ENCODE measurements around the gene NACC2.
A peak's percentile ranks its signal among the peaks of the same experiment; 100 is the strongest.

Gene NACC2

GRCh38 chr9:136127313-136127712 lies 32.2 kb upstream of the NACC2 start:
- DNase-seq = no peak

- DNase-seq = no peak
Measured at GRCh38 chr9:136124976-136125692, 30.0 kb upstream of the NACC2 start.

GRCh38 chr9:136122425-136123383 lies 27.6 kb upstream of the NACC2 start:
- DNase-seq = no peak

DNA sequence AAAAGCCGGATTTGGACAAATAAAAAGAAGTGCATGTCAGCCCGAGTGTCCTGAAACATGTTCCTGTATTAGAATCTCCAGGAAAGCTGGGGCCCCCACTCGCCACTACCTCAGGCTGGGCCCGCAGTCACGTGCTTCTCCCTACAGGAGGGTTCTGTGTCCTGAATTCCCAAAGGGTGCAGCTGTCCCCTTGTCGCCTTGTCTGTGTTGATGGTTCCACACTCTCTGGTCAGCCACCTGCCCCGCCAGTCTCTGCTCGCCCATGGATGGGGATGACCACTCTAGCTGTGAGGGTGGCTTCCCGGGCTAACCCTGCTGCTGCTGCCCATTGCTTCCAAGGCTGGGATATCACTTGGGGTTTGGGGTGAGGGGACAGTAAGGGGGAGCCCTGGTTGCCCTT lies 26.7 kb upstream of the NACC2 start:
- DNase-seq = no peak

DNA sequence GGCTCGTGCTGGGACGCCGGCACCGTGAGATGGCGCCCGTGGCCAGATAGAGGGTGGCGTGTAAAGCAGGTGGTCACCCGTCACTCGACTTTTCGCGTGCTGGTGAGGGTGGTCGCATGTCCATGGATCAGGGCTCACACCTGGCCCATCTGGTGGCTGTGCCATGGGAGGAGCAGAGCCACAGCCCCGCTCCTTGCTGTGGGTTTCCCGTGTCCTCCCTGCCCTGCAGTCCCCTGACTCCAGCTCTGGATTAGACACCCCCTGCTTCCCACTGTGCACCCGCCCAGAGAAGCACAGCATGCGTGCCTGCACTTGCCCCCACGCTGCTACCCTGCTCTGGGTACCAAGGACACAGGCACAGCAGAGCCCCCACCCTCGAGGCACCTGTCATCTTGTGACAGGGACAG lies 25.4 kb upstream of the NACC2 start:
- DNase-seq = no peak

- DNase-seq = no peak
Measured at GRCh38 chr9:136119883-136120393, 24.8 kb upstream of the NACC2 start.

GRCh38 chr9:136119061-136119882 lies 24.2 kb upstream of the NACC2 start:
- DNase-seq = no peak

DNA sequence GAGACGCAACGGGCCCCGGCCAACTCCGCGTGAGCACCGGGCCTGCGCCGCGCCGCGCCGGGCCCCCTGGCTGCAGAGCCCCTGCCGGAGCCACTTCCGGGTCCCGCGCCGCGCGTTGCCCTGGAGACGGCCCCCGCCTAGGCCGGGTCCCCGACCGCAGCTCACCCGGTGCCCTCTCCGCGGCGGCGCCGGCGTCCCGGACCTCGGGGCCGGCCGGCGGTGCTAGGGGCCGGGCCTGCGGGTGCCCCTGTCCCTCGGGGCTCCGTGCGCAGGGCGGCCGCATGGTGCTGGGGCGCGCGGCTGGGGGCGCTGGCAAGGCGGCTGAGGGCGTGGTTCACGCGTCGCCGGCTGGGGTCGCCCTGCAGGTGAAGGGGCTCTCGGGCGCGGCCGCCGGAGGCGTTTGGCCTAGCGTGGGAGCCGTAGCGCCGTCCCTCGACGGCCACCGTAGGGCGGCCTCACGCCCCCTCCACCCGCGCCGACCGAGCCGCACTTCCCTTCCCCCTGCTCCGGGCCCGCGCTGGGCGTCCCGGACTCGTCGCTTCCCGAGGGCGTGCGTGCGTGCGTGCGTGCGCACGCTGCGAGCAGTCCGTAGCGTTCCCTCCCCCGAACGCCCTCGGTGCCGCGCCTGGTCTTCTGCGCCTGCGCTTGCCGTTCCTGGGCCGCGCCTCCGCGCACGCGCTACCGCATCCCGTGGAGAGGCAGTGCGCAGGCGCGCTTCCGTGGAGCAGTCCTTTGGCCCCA lies 23.4 kb upstream of the NACC2 start, which contains the start of gene TMEM250:
Gene TMEM250, minus strand, starts transcription at position 556 of the 741 bp plus-strand sequence. CDS start 1,975 bp downstream, outside the sequence.
- peak; percentile 90 for DNase-seq

- DNase-seq = no peak
Measured at GRCh38 chr9:136117916-136118319, 22.8 kb upstream of the NACC2 start.

- DNase-seq = no peak
Measured at GRCh38 chr9:136117291-136117915, 22.3 kb upstream of the NACC2 start.

- no peak for DNase-seq
Measured at GRCh38 chr9:136116360-136117098, 21.4 kb upstream of the NACC2 start.

- no peak for DNase-seq
Measured at GRCh38 chr9:136115641-136116359, 20.7 kb upstream of the NACC2 start.

DNA sequence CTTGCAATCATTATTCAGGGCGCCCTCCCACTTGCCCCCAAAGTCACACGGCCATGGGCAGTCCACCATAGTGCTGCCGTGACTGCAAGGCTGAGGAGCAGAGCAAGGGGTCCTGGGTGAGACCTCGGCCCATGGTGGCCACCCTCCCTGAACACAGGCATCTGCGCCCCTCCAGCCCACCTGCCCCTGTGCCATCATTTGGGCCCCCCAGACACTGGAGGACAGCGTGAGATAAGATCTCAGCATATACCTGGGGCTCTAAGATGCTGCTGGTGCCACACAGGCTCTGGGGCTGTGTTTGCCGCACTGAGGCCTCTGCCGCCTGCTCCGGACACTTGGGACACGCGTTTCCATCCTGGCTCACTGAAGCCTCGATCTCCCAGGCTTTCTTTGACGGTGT lies 20.1 kb upstream of the NACC2 start:
- no peak for DNase-seq

- no peak for DNase-seq
Measured at GRCh38 chr9:136114610-136115009, 19.5 kb upstream of the NACC2 start.

- DNase-seq = no peak
Measured at GRCh38 chr9:136112541-136112940, 17.5 kb upstream of the NACC2 start.

- no peak for DNase-seq
Measured at GRCh38 chr9:136111910-136112309, 16.8 kb upstream of the NACC2 start.

DNA sequence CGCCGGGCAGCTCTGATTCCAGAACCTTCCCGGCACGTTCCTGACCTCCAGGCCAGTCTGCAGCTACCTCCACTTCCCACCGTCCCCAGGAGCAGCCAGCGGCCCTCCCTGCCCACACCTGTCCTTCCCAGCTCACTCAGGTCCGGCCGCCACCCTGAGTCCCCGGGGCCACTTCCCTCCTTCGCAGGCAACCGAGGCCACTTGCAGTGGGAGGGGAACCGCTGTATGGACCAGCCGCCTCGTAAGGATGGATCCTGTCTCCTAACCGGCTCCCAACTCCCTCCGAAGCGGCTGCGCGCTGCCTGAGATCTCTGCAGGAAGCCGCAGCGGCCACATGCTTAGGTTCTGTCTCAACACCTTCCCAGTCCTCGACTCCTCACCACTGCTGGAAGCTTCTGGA lies 16.1 kb upstream of the NACC2 start:
- DNase-seq = no peak

DNA sequence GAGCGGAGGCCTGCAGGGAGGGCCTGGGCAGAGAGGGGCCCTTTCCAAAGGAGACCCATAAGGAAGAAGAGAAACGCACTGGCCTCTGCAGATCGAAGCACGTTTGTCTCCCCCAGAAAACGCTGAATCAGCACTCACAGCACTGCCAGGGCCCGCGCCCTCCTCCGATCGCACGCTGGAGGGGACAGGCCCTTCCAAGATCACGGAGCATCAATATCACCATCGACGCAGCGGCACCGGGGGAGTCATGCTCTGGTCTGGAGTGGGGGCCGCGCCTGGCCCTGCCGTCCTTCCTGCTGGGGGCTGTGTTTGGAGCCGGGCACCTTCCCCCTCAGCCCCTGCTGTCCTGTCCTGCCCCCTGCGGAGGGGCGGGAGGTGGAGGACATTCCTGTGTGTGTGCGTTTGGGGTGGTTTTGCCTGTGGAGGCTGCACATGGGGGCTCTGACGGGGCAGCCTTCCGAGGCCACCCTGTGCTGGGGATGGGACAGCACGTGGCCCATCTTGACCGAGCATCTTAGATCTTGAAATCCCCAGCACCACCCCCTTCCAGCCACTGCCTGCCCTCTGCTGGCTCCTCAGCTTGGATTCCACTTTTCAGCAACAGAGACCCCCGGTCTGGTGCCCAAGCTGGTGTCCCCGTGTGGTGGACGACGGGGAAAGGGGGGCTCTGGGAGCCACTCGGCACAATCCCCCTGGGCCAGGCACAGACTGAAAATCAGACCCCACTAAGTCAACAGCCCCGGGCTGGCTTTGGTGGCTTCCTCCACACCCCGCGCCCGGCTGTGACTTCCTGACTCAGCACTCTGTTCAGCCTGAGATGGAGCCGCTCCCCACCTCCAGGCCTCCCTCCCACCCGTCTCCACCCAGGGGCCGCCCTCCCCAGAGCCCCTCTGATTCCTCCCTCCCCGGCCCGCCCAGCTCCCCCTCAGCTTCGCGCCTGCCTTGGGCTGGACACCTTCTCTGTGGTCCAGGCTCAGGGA lies 15.3 kb upstream of the NACC2 start:
- DNase-seq = no peak
